A549 (cell line): ENCODE measurements around the gene WBP2. TPM values are rescaled to one million over a fixed set of nuclear protein-coding genes. Genes with fewer than 3 reads are reported as not detected.
A peak's percentile ranks its signal among the peaks of the same experiment; 100 is the strongest.
"Not testable (repeated sequence)": the region's sequence is repeated elsewhere in the genome, so short reads cannot be mapped to it uniquely, and the experiment has no call there.

Experiments
- ATAC-seq, 2 experiments: fragments of 200-7000 bp in 1 of 2; fragments of >200 bp in 1 of 2; cut with Nextera tagmentation in 1 of 2; cut with Tn5 transposase in 1 of 2; 3 replicates each; pipeline versions ENCODE4 v1.8.0 to v1.9.1; 2018 to 2020; ENCODE audit warnings: mild to moderate bottlenecking in 1 of 2, moderate library complexity in 1 of 2
- CTCF ChIA-PET: fragments of 300-600 bp; sonication (Branson Sonifier 250); formaldehyde crosslinking; extraction: SDS; loops from one replicate; lab custom pipeline; 2021; ENCODE audit warnings: antibody characterized with exemption, inconsistent platforms; lab: Yijun Ruan, JAX
- POLR2A ChIA-PET: fragments of 350-600 bp; formaldehyde crosslinking; extraction: SDS; loops from one replicate; lab custom pipeline; 2021; ENCODE audit warnings: antibody characterized with exemption, inconsistent platforms; lab: Yijun Ruan, JAX
- DNase-seq, 2 experiments: peaks; one replicate each; pipeline versions ENCODE4 v3.0.0 to v3.0.0-alpha.2; 2011 to 2016; ENCODE audit warnings: low read depth in 1 of 2, low spot score in 1 of 2
- FAIRE-seq: peaks from 2 replicates; lab custom pipeline; 2011; peaks lifted over from hg19 to GRCh38; lab: Jason Lieb, UNC
- H3K27ac ChIP-seq, 2 experiments: fragments of >200 bp; sonication (Bioruptor Twin); formaldehyde crosslinking; 3 replicates each; pipeline ENCODE4 v1.5.1; 2016 to 2017
- H3K4me1 ChIP-seq: fragments of >200 bp; sonication (Bioruptor Twin); formaldehyde crosslinking; 3 replicates; pipeline ENCODE4 v1.6.1; 2016
- H3K4me2 ChIP-seq: fragments of >200 bp; sonication (Bioruptor Twin); formaldehyde crosslinking; 3 replicates; pipeline ENCODE4 v1.6.1; 2016
- H3K4me3 ChIP-seq: fragments of >200 bp; sonication (Bioruptor Twin); formaldehyde crosslinking; 3 replicates; pipeline ENCODE4 v1.5.1; 2016
- H3K9me3 ChIP-seq: fragments of >200 bp; sonication (Bioruptor Twin); formaldehyde crosslinking; 3 replicates; pipeline ENCODE4 v1.6.1; 2016
- CEBPB ChIP-seq, 2 experiments: fragments of >200 bp in 1 of 2; sonication (Bioruptor Twin) in 1 of 2; formaldehyde crosslinking in 1 of 2; IDR thresholded peaks; 2 replicates each; pipeline ENCODE4 v1.6.1; 2012 to 2016
- CHD4 ChIP-seq: fragments of 200-600 bp; sonication (generic); IDR thresholded peaks from 2 replicates; pipeline ENCODE4 v1.6.1; 2016; ENCODE audit warnings: antibody characterized with exemption, mild to moderate bottlenecking, borderline replicate concordance
- EHMT2 ChIP-seq: fragments of 200-600 bp; sonication (generic); IDR thresholded peaks from 2 replicates; pipeline ENCODE4 v1.6.1; 2016; ENCODE audit warnings: antibody characterized with exemption, low read depth, mild to moderate bottlenecking, moderate library complexity
- HDAC2 ChIP-seq: fragments of 200-600 bp; sonication (generic); IDR thresholded peaks from 2 replicates; pipeline ENCODE4 v1.6.1; 2016
- HOXA7 ChIP-seq: fragments of 250-450 bp; sonication (Bioruptor Pico); IDR thresholded peaks from 2 replicates; pipeline ENCODE4 v1.5.0; 2020; ENCODE audit warnings: mild to moderate bottlenecking, moderate library complexity
- HOXB5 ChIP-seq: fragments of 250-450 bp; sonication (Bioruptor Pico); IDR thresholded peaks from 2 replicates; pipeline ENCODE4 v1.5.0; 2020; ENCODE audit warnings: mild to moderate bottlenecking, moderate library complexity
- KDM1A ChIP-seq: fragments of 200-600 bp; sonication (generic); IDR thresholded peaks from 2 replicates; pipeline ENCODE4 v1.6.1; 2016; ENCODE audit warnings: low read depth, mild to moderate bottlenecking
- MAZ ChIP-seq: fragments of 150-350 bp; IDR thresholded peaks from 2 replicates; pipeline ENCODE4 v1.6.1; 2014; ENCODE audit warnings: antibody characterized with exemption, low read depth, low read length, borderline replicate concordance
- MYC ChIP-seq: IDR thresholded peaks from 2 replicates; pipeline ENCODE4 v1.6.1; 2012; ENCODE audit warnings: mild to moderate bottlenecking, inconsistent platforms, low read length, improper control_type of control experiment, borderline replicate concordance
- PBX3 ChIP-seq: IDR thresholded peaks from 2 replicates; pipeline ENCODE4 v1.6.1; 2012
- POLR2AphosphoS2 ChIP-seq: conservative IDR thresholded peaks from 2 replicates; pipeline ENCODE4 v1.6.1; 2012; ENCODE audit warnings: low read length, improper control_type of control experiment, inconsistent platforms
- RAD21 ChIP-seq, 2 experiments: fragments of >200 bp in 1 of 2; sonication (Bioruptor Twin) in 1 of 2; formaldehyde crosslinking in 1 of 2; IDR thresholded peaks in 1 of 2; conservative IDR thresholded peaks in 1 of 2; 2 replicates in 1 of 2; 3 replicates in 1 of 2; pipeline ENCODE4 v1.6.1; 2012 to 2018; ENCODE audit warnings: inconsistent platforms in 1 of 2
- RARB ChIP-seq: fragments of 250-450 bp; sonication (Bioruptor Pico); IDR thresholded peaks from 2 replicates; pipeline ENCODE4 v1.8.0; 2021; ENCODE audit warnings: mild to moderate bottlenecking, moderate library complexity
- RCOR1 ChIP-seq: fragments of 150-350 bp; IDR thresholded peaks from 2 replicates; pipeline ENCODE4 v1.6.1; 2014; ENCODE audit warnings: antibody characterized with exemption, low read length, low read depth
- REST ChIP-seq: fragments of 200-600 bp; sonication (generic); IDR thresholded peaks from 2 replicates; pipeline ENCODE4 v1.6.1; 2016; ENCODE audit warnings: antibody characterized with exemption, mild to moderate bottlenecking, moderate library complexity
- SMC3 ChIP-seq: fragments of >200 bp; sonication (Bioruptor Twin); formaldehyde crosslinking; IDR thresholded peaks from 3 replicates; pipeline ENCODE4 v1.6.1; 2018; ENCODE audit warnings: inconsistent platforms
- ZFP36 ChIP-seq: fragments of 450-650 bp; IDR thresholded peaks from 2 replicates; pipeline ENCODE4 v1.6.1; 2014; ENCODE audit warnings: borderline replicate concordance; ENCODE audit not compliant: partially characterized antibody
- WGBS: methylation state at CpG from one replicate; pipeline ENCODE4 v1.1.6; 2017; ENCODE audit errors: missing lambda C conversion rate; 5-methylcytosine and 5-hydroxymethylcytosine counted together
- polyA plus RNA-seq, 4 experiments: library from polyadenylated mRNA; depleted of rRNA in 3 of 4; stranded (reverse); fragments of >200 nt; fragmentation: RNase III in 1 of 4; extraction: RNeasy Plus Mini Kit Qiagen cat#74134 plus additional on column Dnase treatment in 1 of 4; gene quantifications; 2 replicates in 3 of 4; 3 replicates in 1 of 4; pipeline ENCODE4 v1.2.3, GENCODE V29; 2011 to 2017
- TF ChIP-seq, protein P1 (sequence below): fragments of >200 bp; sonication (Bioruptor Twin); formaldehyde crosslinking; IDR thresholded peaks from 2 replicates; pipeline ENCODE4 v1.6.1; 2016
- TF ChIP-seq, protein P2 (sequence below): fragments of 250-450 bp; sonication (Bioruptor Pico); IDR thresholded peaks from 2 replicates; pipeline ENCODE4 v1.5.0; 2021; ENCODE audit warnings: mild to moderate bottlenecking, moderate library complexity, borderline replicate concordance
- TF ChIP-seq, protein P3 (sequence below): fragments of 450-650 bp; IDR thresholded peaks from 2 replicates; pipeline ENCODE4 v1.6.1; 2014; ENCODE audit warnings: antibody characterized with exemption

WBP2 gene
- polyA plus RNA-seq, 2 of the 4 experiments (the other 2 are of a cell fraction) = 39.7 to 131 TPM

GRCh38 chr17:75853433-75853832 lies 1.7 kb downstream of the WBP2 start:
- no peak overlapping the region for H3K4me3 ChIP-seq
- no peak for TF ChIP-seq RCOR1
- no peak for TF ChIP-seq KDM1A
- no peak for TF ChIP-seq POLR2AphosphoS2
- TF ChIP-seq, protein P1, sequence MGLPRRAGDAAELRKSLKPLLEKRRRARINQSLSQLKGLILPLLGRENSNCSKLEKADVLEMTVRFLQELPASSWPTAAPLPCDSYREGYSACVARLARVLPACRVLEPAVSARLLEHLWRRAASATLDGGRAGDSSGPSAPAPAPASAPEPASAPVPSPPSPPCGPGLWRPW = no peak
- no peak for TF ChIP-seq RARB (CRISPR knock-in tag)
- peaks cover 22% of the 10 kb centered on the region for H3K4me1 ChIP-seq
- FAIRE-seq (no peak), DNase-seq (no peak), ATAC-seq (no peak)
- ChIA-PET CTCF (interaction anchor here (0.6 to 37.0 kb wide), 11 partner anchors 8 to 116 kb away, joined by 3 to 691 read pairs (median 4); partner anchors contain the start of genes TRIM47, TRIM65 and UNC13D), POLR2A (interaction anchor here (0.6 to 2.6 kb wide), 3 partner anchors 39 to 186 kb away, joined by 4 to 68 read pairs (median 4); partner anchors contain the start of genes RECQL5 and SAP30BP)
- peak overlapping the region in 1 of 2 experiments; percentile 88; a peak in 2 of 6 replicates for H3K27ac ChIP-seq
- H3K9me3 ChIP-seq = no peaks in the 10 kb centered on the region
- 70% methylated on average over 7 of the region's 7 CpGs for WGBS
- H3K4me2 ChIP-seq = peak overlapping the region; percentile 91

- 97% methylated on average over 15 of the region's 15 CpGs for WGBS
- FAIRE-seq, H3K4me3 ChIP-seq, H3K9me3 ChIP-seq, ATAC-seq, DNase-seq, H3K27ac ChIP-seq, H3K4me2 ChIP-seq: not testable (repeated sequence)
- H3K4me1 ChIP-seq = peaks cover 31% of the 10 kb centered on the region
- ChIA-PET POLR2A (interaction anchor here (1.7 kb wide), 1 partner anchor 72 kb away, joined by 4 read pairs; no protein-coding TSS in a partner anchor), CTCF (interaction anchor here (1.5 to 37.0 kb wide), 4 partner anchors 10 to 87 kb away, joined by 6 to 691 read pairs (median 168); partner anchors contain the start of genes GALK1 and TRIM47)
Observed at GRCh38 chr17:75851693-75851991, 3.5 kb downstream of the WBP2 start.

DNA sequence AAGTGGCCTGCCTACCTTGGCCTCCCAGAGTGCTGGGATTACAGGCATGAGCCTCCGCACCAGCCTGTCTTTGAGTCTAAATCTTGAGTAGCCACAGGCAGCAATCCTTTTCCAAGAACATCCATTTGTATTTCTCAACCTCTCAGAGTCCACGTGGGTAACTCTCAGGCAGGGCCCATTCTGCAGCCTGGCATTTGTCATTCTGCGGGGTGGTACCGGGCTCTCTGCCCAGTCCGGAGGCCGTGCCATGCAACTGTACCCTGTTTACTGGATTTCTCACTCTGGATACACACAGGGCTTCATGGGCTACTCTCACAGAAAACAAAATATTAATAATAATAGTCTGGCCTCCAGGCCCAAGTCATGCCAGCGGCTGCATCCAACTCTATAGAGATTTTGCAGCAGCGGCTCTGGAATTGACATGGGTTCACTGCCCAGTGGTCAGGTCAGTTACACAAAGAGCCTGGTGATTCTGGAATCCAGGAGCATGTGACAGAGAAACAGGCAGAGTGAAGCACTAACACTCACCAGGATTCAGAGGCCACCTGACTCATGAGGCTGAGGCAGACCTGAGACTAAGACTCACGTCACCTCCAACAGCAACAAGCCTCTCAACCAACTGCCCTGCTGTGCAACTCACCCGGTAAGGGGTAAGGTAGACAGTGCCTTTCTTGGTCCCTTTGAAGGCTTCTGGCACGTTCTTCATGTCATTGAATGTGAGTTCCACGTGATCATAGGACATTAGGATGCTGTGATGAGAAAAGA lies 4.0 kb downstream of the WBP2 start:
- H3K4me3 ChIP-seq = no peak overlapping the region
- WGBS = 90% methylated on average over 12 of the region's 12 CpGs

GRCh38 chr17:75849724-75850123 lies 5.4 kb downstream of the WBP2 start:
- no peak for DNase-seq
- Histone ChIP-seq H3K9me3 (no peaks in the 10 kb centered on the region), H3K4me2 (no peak overlapping the region), H3K27ac (no peak overlapping the region), H3K4me1 (peaks cover 46% of the 10 kb centered on the region), H3K4me3 (no peak overlapping the region)
- no peak for ATAC-seq
- no peak for FAIRE-seq
- ChIA-PET CTCF (interaction anchor here (0.6 to 37.0 kb wide), 14 partner anchors 8 to 225 kb away, joined by 3 to 691 read pairs (median 8); partner anchors contain the start of genes GALK1, MRPL38, SMIM5 and TRIM47), POLR2A (no interaction called here)
- no peak for TF ChIP-seq SMC3
- TF ChIP-seq MYC = no peak
- TF ChIP-seq CEBPB (IDR thresholded peaks at IDR 0.05) = no peak
- TF ChIP-seq CHD4 = no peak
- no peak for TF ChIP-seq EHMT2
- TF ChIP-seq, protein P2, sequence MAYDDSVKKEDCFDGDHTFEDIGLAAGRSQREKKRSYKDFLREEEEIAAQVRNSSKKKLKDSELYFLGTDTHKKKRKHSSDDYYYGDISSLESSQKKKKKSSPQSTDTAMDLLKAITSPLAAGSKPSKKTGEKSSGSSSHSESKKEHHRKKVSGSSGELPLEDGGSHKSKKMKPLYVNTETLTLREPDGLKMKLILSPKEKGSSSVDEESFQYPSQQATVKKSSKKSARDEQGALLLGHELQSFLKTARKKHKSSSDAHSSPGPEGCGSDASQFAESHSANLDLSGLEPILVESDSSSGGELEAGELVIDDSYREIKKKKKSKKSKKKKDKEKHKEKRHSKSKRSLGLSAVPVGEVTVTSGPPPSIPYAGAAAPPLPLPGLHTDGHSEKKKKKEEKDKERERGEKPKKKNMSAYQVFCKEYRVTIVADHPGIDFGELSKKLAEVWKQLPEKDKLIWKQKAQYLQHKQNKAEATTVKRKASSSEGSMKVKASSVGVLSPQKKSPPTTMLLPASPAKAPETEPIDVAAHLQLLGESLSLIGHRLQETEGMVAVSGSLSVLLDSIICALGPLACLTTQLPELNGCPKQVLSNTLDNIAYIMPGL = no peak
- TF ChIP-seq MAZ = no peak
- TF ChIP-seq, protein P3, sequence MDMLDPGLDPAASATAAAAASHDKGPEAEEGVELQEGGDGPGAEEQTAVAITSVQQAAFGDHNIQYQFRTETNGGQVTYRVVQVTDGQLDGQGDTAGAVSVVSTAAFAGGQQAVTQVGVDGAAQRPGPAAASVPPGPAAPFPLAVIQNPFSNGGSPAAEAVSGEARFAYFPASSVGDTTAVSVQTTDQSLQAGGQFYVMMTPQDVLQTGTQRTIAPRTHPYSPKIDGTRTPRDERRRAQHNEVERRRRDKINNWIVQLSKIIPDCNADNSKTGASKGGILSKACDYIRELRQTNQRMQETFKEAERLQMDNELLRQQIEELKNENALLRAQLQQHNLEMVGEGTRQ = no peak
- TF ChIP-seq ZFP36 = no peak
- TF ChIP-seq REST = no peak
- WGBS = 86% methylated on average over 9 of the region's 9 CpGs

More for the DNA sequence above, 4.0 kb downstream of the WBP2 start:
- TF ChIP-seq PBX3 (no peak), HOXB5 (CRISPR knock-in tag) (no peak), HDAC2 (no peak), RAD21 (conservative IDR thresholded peaks at IDR 0.05 in 1 of 2, IDR thresholded peaks at IDR 0.05 in 1 of 2) (no peak), HOXA7 (CRISPR knock-in tag) (no peak)
- Histone ChIP-seq H3K9me3 (no peaks in the 10 kb centered on the region), H3K4me2 (no peak overlapping the region), H3K4me1 (peaks cover 32% of the 10 kb centered on the region), H3K27ac (no peak overlapping the region)
- ATAC-seq = no peak
- CTCF ChIA-PET = interaction anchor here (1.1 to 37.0 kb wide), 6 partner anchors 10 to 87 kb away, joined by 4 to 691 read pairs (median 49); partner anchors contain the start of genes GALK1 and TRIM47
- DNase-seq = no peak
- POLR2A ChIA-PET = interaction anchor here (1.7 kb wide), 1 partner anchor 71 kb away, joined by 4 read pairs; no protein-coding TSS in a partner anchor
- FAIRE-seq = no peak
